ENCODE results near the gene DSCAM. TPM values are rescaled to one million over a fixed set of nuclear protein-coding genes. Genes with fewer than 3 reads are reported as not detected.

DSCAM gene
- total and polyA plus RNA-seq, 2 experiments from 2014 or later: 0.23 to 0.42 TPM

- no peak for DNase-seq (ENCODE audit: low read depth in 1 of 2, low spot score in 1 of 2)
- Histone ChIP-seq H3K9me3 (ENCODE audit: low read depth) (no peaks in the 10 kb centered on the region), H3K27me3 (no peaks in the 10 kb centered on the region), H3K4me1 (ENCODE audit: low read depth) (no peaks in the 10 kb centered on the region), H3K27ac (no peak overlapping the region), H3K4me3 (no peak overlapping the region), H3K36me3 (no peaks in the 10 kb centered on the region)
- no peak for TF ChIP-seq CTCF (IDR thresholded peaks at IDR 0.05; ENCODE audit: low read depth, low read length)
Observed at GRCh38 chr21:40696246-40696645, 150.7 kb downstream of the DSCAM start.

DNA sequence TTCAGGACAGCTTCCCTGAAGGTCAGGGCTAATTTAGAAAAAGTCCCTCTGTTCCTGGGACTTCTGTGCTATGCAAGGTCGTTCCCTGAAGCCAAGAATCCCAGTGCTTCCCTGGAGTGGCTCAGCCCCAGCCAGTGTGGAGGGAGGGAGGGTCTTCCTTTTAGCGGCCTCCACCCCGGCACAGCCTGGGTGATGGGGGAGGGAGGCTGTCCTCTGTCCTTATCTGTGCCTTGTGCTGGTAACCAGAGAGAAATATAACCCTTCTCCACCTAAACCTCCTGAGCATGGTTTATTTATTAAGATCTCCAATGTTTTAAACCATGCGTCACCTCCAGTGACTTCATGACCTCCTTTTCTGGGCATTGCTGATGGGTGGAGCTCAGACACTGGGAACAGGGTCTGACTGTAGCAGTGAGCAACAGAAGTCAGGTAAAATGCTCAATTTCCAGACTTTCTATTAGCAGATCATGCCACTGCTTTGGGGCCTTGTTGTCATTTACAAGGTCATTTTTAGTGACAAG lies 157.1 kb downstream of the DSCAM start:
- H3K27ac ChIP-seq: peak overlapping the region; percentile 10
- no peaks in the 10 kb centered on the region for H3K27me3 ChIP-seq
- H3K4me3 ChIP-seq: no peak overlapping the region
- no peaks in the 10 kb centered on the region for H3K36me3 ChIP-seq
- DNase-seq (ENCODE audit: low read depth in 1 of 2, low spot score in 1 of 2): no peak
- peaks cover 6% of the 10 kb centered on the region for H3K4me1 ChIP-seq (ENCODE audit: low read depth)
- no peaks in the 10 kb centered on the region for H3K9me3 ChIP-seq (ENCODE audit: low read depth)
- TF ChIP-seq CTCF (IDR thresholded peaks at IDR 0.05; ENCODE audit: low read depth, low read length): no peak

DNA sequence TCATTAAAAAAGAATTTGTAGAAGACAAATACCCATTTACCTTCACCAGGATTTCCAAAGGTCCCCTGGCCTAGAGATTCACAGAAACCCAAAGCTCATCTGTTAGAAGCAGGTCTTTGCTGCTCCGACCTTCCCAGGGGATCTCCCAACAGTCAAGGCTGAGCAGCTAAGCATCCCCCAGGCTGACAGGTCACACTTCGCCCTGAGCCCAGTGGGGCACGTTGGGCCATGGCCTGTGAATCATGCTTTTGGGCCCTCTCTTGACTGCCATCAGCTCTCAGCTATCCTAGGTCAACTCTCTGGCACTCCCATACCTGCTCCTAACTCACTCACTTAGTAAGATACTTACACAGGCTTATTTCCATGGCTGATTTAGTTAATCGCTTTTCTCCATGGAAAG lies 157.7 kb downstream of the DSCAM start:
- no peak overlapping the region for H3K4me3 ChIP-seq
- H3K4me1 ChIP-seq (ENCODE audit: low read depth): peaks cover 6% of the 10 kb centered on the region
- H3K36me3 ChIP-seq: no peaks in the 10 kb centered on the region
- H3K27ac ChIP-seq: no peak overlapping the region
- no peak for DNase-seq (ENCODE audit: low read depth in 1 of 2, low spot score in 1 of 2)
- no peaks in the 10 kb centered on the region for H3K27me3 ChIP-seq
- H3K9me3 ChIP-seq (ENCODE audit: low read depth): no peaks in the 10 kb centered on the region
- no peak for TF ChIP-seq CTCF (IDR thresholded peaks at IDR 0.05; ENCODE audit: low read depth, low read length)

- DNase-seq (ENCODE audit: low read depth in 1 of 2, low spot score in 1 of 2): no peak
- no peak overlapping the region for H3K4me3 ChIP-seq
- no peak overlapping the region for H3K27ac ChIP-seq
- no peaks in the 10 kb centered on the region for H3K27me3 ChIP-seq
- H3K4me1 ChIP-seq (ENCODE audit: low read depth): peaks cover 6% of the 10 kb centered on the region
- TF ChIP-seq CTCF (IDR thresholded peaks at IDR 0.05; ENCODE audit: low read depth, low read length): no peak
- H3K9me3 ChIP-seq (ENCODE audit: low read depth): no peaks in the 10 kb centered on the region
- no peaks in the 10 kb centered on the region for H3K36me3 ChIP-seq
Observed at GRCh38 chr21:40688106-40688864, 158.7 kb downstream of the DSCAM start.

- no peak for TF ChIP-seq CTCF (IDR thresholded peaks at IDR 0.05; ENCODE audit: low read depth, low read length)
- Histone ChIP-seq H3K27ac (no peak overlapping the region), H3K9me3 (ENCODE audit: low read depth) (no peaks in the 10 kb centered on the region), H3K27me3 (no peaks in the 10 kb centered on the region), H3K4me3 (no peak overlapping the region), H3K36me3 (no peaks in the 10 kb centered on the region), H3K4me1 (ENCODE audit: low read depth) (peaks cover 6% of the 10 kb centered on the region)
- DNase-seq (ENCODE audit: low read depth in 1 of 2, low spot score in 1 of 2): no peak
Observed at GRCh38 chr21:40687625-40688024, 159.3 kb downstream of the DSCAM start.
